Stimulated activated CD4-positive, alpha-beta T cell treated with anti-CD3 and anti-CD28 coated beads, Interleukin-1b, Interleukin-23, amount 100 ng/mL, for 24 hours (primary cell): Measurements from ENCODE around the gene SORCS2.
A peak's percentile ranks its signal among the peaks of the same experiment; 100 is the strongest.

Experiments
- DNase-seq, 4 experiments: peaks; one replicate each; pipeline ENCODE4 v3.0.0-alpha.2; 2020; ENCODE audit warnings: low read depth in 4 of 4, low spot score in 1 of 4

Gene SORCS2

GRCh38 chr4:7711307-7711963, 519.1 kb downstream of the SORCS2 start:
- no peak for DNase-seq

- no peak for DNase-seq
Measured at GRCh38 chr4:7712021-7712671, 519.8 kb downstream of the SORCS2 start.

GRCh38 chr4:7713757-7714156, 521.4 kb downstream of the SORCS2 start:
- DNase-seq: no peak

- DNase-seq: no peak
Measured at GRCh38 chr4:7714176-7714575, 521.8 kb downstream of the SORCS2 start.

- no peak for DNase-seq
Measured at GRCh38 chr4:7714738-7715137, 522.4 kb downstream of the SORCS2 start.

GRCh38 chr4:7715271-7716009, 523.1 kb downstream of the SORCS2 start:
- no peak for DNase-seq

GRCh38 chr4:7716010-7716721, 523.8 kb downstream of the SORCS2 start:
- no peak for DNase-seq

GRCh38 chr4:7717161-7717560, 524.8 kb downstream of the SORCS2 start:
- DNase-seq: no peak

GRCh38 chr4:7717946-7718490, 525.7 kb downstream of the SORCS2 start:
- no peak for DNase-seq

GRCh38 chr4:7719354-7720174, 527.2 kb downstream of the SORCS2 start:
- peak; percentile 26 to 57 (median 46) for DNase-seq

- no peak for DNase-seq
Measured at GRCh38 chr4:7721984-7722551, 529.7 kb downstream of the SORCS2 start.

- no peak for DNase-seq
Measured at GRCh38 chr4:7722766-7723387, 530.5 kb downstream of the SORCS2 start.

- no peak for DNase-seq
Measured at GRCh38 chr4:7723625-7724024, 531.3 kb downstream of the SORCS2 start.

- no peak for DNase-seq
Measured at GRCh38 chr4:7725951-7726350, 533.6 kb downstream of the SORCS2 start.

- no peak for DNase-seq
Measured at GRCh38 chr4:7726665-7727413, 534.5 kb downstream of the SORCS2 start.

GRCh38 chr4:7727749-7728148, 535.4 kb downstream of the SORCS2 start:
- DNase-seq: no peak

- DNase-seq: no peak
Measured at GRCh38 chr4:7731437-7731836, 539.1 kb downstream of the SORCS2 start.

- no peak for DNase-seq
Measured at GRCh38 chr4:7732263-7732662, 539.9 kb downstream of the SORCS2 start.

- DNase-seq: no peak
Measured at GRCh38 chr4:7733201-7733600, 540.9 kb downstream of the SORCS2 start.
